SK-N-SH (cell line): ENCODE measurements around the gene CLCN3. TPM values are rescaled to one million over a fixed set of nuclear protein-coding genes. Genes with fewer than 3 reads are reported as not detected.

Experiments
- CTCF ChIA-PET: fragments of 300-600, 350-600 bp; formaldehyde crosslinking; extraction: SDS; loops from one replicate; lab custom pipeline; 2021; lab: Yijun Ruan, JAX
- POLR2A ChIA-PET: fragments of 350-600 bp; sonication (Branson Sonifier 250); formaldehyde crosslinking; extraction: SDS; loops from one replicate; lab custom pipeline; 2020; ENCODE audit warnings: antibody characterized with exemption, inconsistent platforms; lab: Yijun Ruan, JAX
- DNase-seq: peaks from one replicate; pipeline ENCODE4 v3.0.0; 2012
- H2AFZ ChIP-seq: fragments of 200-600 bp; sonication (generic); 2 replicates; pipeline ENCODE4 v1.8.1; 2016; ENCODE audit warnings: antibody characterized with exemption, mild to moderate bottlenecking, low read depth
- H3F3A ChIP-seq: fragments of 200-600 bp; sonication (generic); replicated peaks from 2 replicates; pipeline ENCODE3; 2016; ENCODE audit warnings: antibody characterized with exemption, mild to moderate bottlenecking; ENCODE audit not compliant: insufficient read depth
- H3K27ac ChIP-seq, 2 experiments: fragments of 200-500 bp in 1 of 2; fragments of 200-600 bp in 1 of 2; sonication (Bioruptor generic) in 1 of 2; sonication (generic), shearing (Covaris generic) in 1 of 2; 2 replicates each; pipeline versions ENCODE4 v1.5.1 to v1.6.1; 2014 to 2016; ENCODE audit warnings: low read depth in 2 of 2, inconsistent platforms in 1 of 2, low read length in 1 of 2, mild to moderate bottlenecking in 1 of 2, mixed read lengths in 1 of 2
- H3K27me3 ChIP-seq: fragments of 200-600 bp; sonication (generic), shearing (Covaris generic); 2 replicates; pipeline ENCODE4 v1.6.1; 2016; ENCODE audit warnings: mixed run types; ENCODE audit not compliant: insufficient read depth
- H3K36me3 ChIP-seq, 2 experiments: fragments of 200-500 bp in 1 of 2; fragments of 200-600 bp in 1 of 2; sonication (Bioruptor generic) in 1 of 2; sonication (generic) in 1 of 2; replicated peaks in 1 of 2; 2 replicates each; pipeline versions ENCODE3 to v1.5.1; 2014 to 2016; ENCODE audit warnings: low read length in 1 of 2, mild to moderate bottlenecking in 1 of 2; ENCODE audit not compliant: insufficient read depth in 2 of 2, control insufficient read depth in 1 of 2
- H3K4me1 ChIP-seq, 2 experiments: fragments of 200-500 bp in 1 of 2; fragments of 200-600 bp in 1 of 2; sonication (Bioruptor generic) in 1 of 2; sonication (generic), shearing (Covaris generic) in 1 of 2; 2 replicates each; pipeline versions ENCODE4 v1.5.1 to v1.6.1; 2014 to 2016; ENCODE audit warnings: low read depth in 1 of 2, low read length in 1 of 2, mixed run types in 1 of 2; ENCODE audit not compliant: insufficient read depth in 2 of 2, control insufficient read depth in 1 of 2
- H3K4me2 ChIP-seq: fragments of 200-600 bp; sonication (generic), shearing (Covaris generic); 2 replicates; pipeline ENCODE4 v1.6.1; 2017; ENCODE audit warnings: mixed run types
- H3K4me3 ChIP-seq, 2 experiments: fragments of 200-500 bp in 1 of 2; fragments of 200-600 bp in 1 of 2; sonication (Bioruptor generic) in 1 of 2; sonication (generic), shearing (Covaris generic) in 1 of 2; 2 replicates each; pipeline versions ENCODE4 v1.5.1 to v1.8.1; 2014 to 2016; ENCODE audit warnings: low read depth in 2 of 2, inconsistent platforms in 1 of 2, low read length in 1 of 2, mild to moderate bottlenecking in 1 of 2, mixed read lengths in 1 of 2, moderate library complexity in 1 of 2
- H3K79me2 ChIP-seq: fragments of 200-600 bp; sonication (generic); 2 replicates; pipeline ENCODE4 v1.8.1; 2017; ENCODE audit warnings: mild to moderate bottlenecking; ENCODE audit not compliant: insufficient read depth
- H3K9ac ChIP-seq: fragments of 200-600 bp; sonication (generic); 2 replicates; pipeline ENCODE4 v1.6.1; 2017; ENCODE audit warnings: mixed run types
- H3K9me2 ChIP-seq: fragments of 200-600 bp; sonication (generic); 2 replicates; pipeline ENCODE4 v1.6.1; 2017; ENCODE audit warnings: mixed run types
- H3K9me3 ChIP-seq: fragments of 200-600 bp; sonication (generic); 2 replicates; pipeline ENCODE4 v1.6.1; 2017; ENCODE audit warnings: mixed run types, mild to moderate bottlenecking, moderate library complexity
- H4K20me1 ChIP-seq: fragments of 200-600 bp; sonication (generic); 2 replicates; pipeline ENCODE4 v1.6.1; 2017; ENCODE audit warnings: mild to moderate bottlenecking, mixed run types; ENCODE audit not compliant: insufficient read depth
- ELF1 ChIP-seq: IDR thresholded peaks from 2 replicates; pipeline ENCODE4 v1.4.0; 2012
- FOSL2 ChIP-seq: IDR thresholded peaks from 2 replicates; pipeline ENCODE4 v1.4.0; 2012; ENCODE audit warnings: low read depth, mild to moderate bottlenecking, moderate library complexity, borderline replicate concordance
- FOXJ3 ChIP-seq: sonication (generic); formaldehyde crosslinking; IDR thresholded peaks from 2 replicates; pipeline ENCODE4 v1.5.1; 2020; ENCODE audit warnings: mild to moderate bottlenecking, missing genetic modification reagents
- GABPA ChIP-seq: IDR thresholded peaks from 2 replicates; pipeline ENCODE4 v1.4.0; 2012; ENCODE audit warnings: low read depth, mild to moderate bottlenecking
- GATA2 ChIP-seq: sonication (generic); formaldehyde crosslinking; IDR thresholded peaks from 2 replicates; pipeline ENCODE4 v1.5.0; 2020; ENCODE audit warnings: mild to moderate bottlenecking, missing genetic modification reagents
- JUND ChIP-seq: IDR thresholded peaks from 2 replicates; pipeline ENCODE4 v1.4.0; 2012
- MEF2A ChIP-seq: IDR thresholded peaks from 2 replicates; pipeline ENCODE4 v1.4.0; 2012; ENCODE audit warnings: low read depth, borderline replicate concordance
- NRF1 ChIP-seq: IDR thresholded peaks from 2 replicates; pipeline ENCODE4 v1.6.1; 2012; ENCODE audit warnings: low read depth, mild to moderate bottlenecking, low read length
- POLR2AphosphoS5 ChIP-seq: IDR thresholded peaks from 2 replicates; pipeline ENCODE4 v1.6.1; 2012; ENCODE audit warnings: low read depth, low read length
- RAD21 ChIP-seq: IDR thresholded peaks from 2 replicates; pipeline ENCODE4 v1.6.1; 2012; ENCODE audit warnings: mild to moderate bottlenecking, low read length
- RCOR1 ChIP-seq: fragments of 150-350 bp; IDR thresholded peaks from 2 replicates; pipeline ENCODE4 v1.6.1; 2017; ENCODE audit warnings: antibody characterized with exemption, low read length
- REST ChIP-seq: IDR thresholded peaks from 2 replicates; pipeline ENCODE4 v1.6.1; 2012; ENCODE audit warnings: mild to moderate bottlenecking, low read depth, low read length, moderate library complexity
- SMC3 ChIP-seq: IDR thresholded peaks from 2 replicates; pipeline ENCODE4 v1.6.1; 2012; ENCODE audit warnings: low read depth, low read length, improper control_type of control experiment
- TAF1 ChIP-seq: IDR thresholded peaks from 2 replicates; pipeline ENCODE4 v1.6.1; 2012; ENCODE audit warnings: low read depth, mild to moderate bottlenecking, low read length, moderate library complexity, borderline replicate concordance
- TCF12 ChIP-seq: IDR thresholded peaks from 2 replicates; pipeline ENCODE4 v1.4.0; 2012
- YY1 ChIP-seq: IDR thresholded peaks from 2 replicates; pipeline ENCODE4 v1.4.0; 2012; ENCODE audit warnings: low read depth, mild to moderate bottlenecking
- WGBS: methylation state at CpG from one replicate; pipeline ENCODE4 v1.1.6; 2017; ENCODE audit warnings: low lambda C conversion rate; 5-methylcytosine and 5-hydroxymethylcytosine counted together
- polyA plus RNA-seq, 3 experiments: library from polyadenylated mRNA; depleted of rRNA; stranded (reverse); fragments of >200 nt; gene quantifications; 2 replicates each; pipeline ENCODE4 v1.2.3, GENCODE V29; 2012
- TF ChIP-seq, protein P1 (sequence below): IDR thresholded peaks from 2 replicates; pipeline ENCODE4 v1.4.0; 2012; ENCODE audit warnings: low read depth
- TF ChIP-seq, protein P2 (sequence below): IDR thresholded peaks from 2 replicates; pipeline ENCODE4 v1.4.0; 2012; ENCODE audit warnings: low read depth, borderline replicate concordance

Gene CLCN3
- polyA plus RNA-seq, 1 of the 3 experiments (the other 2 are of a cell fraction), result 11.8 TPM

- 91% methylated on average over 2 of the region's 2 CpGs for WGBS
- Histone ChIP-seq H3K27ac (no peak overlapping the region), H3K27me3 (no peaks in the 10 kb centered on the region), H3K9me3 (no peaks in the 10 kb centered on the region), H3K9me2 (no peaks in the 10 kb centered on the region), H3K36me3 (no peaks in the 10 kb centered on the region), H3K9ac (no peak overlapping the region), H3K4me2 (no peak overlapping the region), H4K20me1 (peaks cover 4% of the 10 kb centered on the region; the same call in 1 of the 2 replicates), H2AFZ (no peak overlapping the region), H3K79me2 (peaks cover 89% of the 10 kb centered on the region), H3F3A (peaks cover 6% of the 10 kb centered on the region), H3K4me1 (peaks cover 0 to 5% of the 10 kb centered on the region in 2 experiments; a peak in 2 of 4 replicates), H3K4me3 (no peak overlapping the region)
- no peak for DNase-seq
- ChIA-PET POLR2A (no interaction called here), CTCF (no interaction called here)
- TF ChIP-seq TAF1 (no peak), NRF1 (no peak), GABPA (no peak), FOXJ3 (CRISPR knock-in tag) (no peak), SMC3 (no peak), FOSL2 (no peak), TCF12 (no peak), YY1 (no peak), MEF2A (no peak), REST (no peak), RCOR1 (no peak), RAD21 (no peak), JUND (no peak), GATA2 (CRISPR knock-in tag) (no peak), POLR2AphosphoS5 (no peak), ELF1 (no peak)
- TF ChIP-seq, protein P1, sequence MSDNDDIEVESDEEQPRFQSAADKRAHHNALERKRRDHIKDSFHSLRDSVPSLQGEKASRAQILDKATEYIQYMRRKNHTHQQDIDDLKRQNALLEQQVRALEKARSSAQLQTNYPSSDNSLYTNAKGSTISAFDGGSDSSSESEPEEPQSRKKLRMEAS, result no peak
- TF ChIP-seq, protein P2, sequence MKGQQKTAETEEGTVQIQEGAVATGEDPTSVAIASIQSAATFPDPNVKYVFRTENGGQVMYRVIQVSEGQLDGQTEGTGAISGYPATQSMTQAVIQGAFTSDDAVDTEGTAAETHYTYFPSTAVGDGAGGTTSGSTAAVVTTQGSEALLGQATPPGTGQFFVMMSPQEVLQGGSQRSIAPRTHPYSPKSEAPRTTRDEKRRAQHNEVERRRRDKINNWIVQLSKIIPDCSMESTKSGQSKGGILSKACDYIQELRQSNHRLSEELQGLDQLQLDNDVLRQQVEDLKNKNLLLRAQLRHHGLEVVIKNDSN, result no peak
Measured at GRCh38 chr4:169628579-169628978, 8.2 kb downstream of the CLCN3 start.
